Measurements from ENCODE around the gene C5orf22. TPM values are rescaled to one million over a fixed set of nuclear protein-coding genes. Genes with fewer than 3 reads are reported as not detected.

The C5orf22 gene
- total RNA-seq, 2 donors from 2014 or later = 15.5 to 16.6 TPM

GRCh38 chr5:31502506-31502905 is 29.6 kb upstream of the C5orf22 start:
- Histone ChIP-seq H3K4me1 (no peaks in the 10 kb centered on the region), H3K27me3 (no peaks in the 10 kb centered on the region), H3K27ac (no peak overlapping the region), H3K9me3 (no peaks in the 10 kb centered on the region), H3K36me3 (replicated peaks in 1 of 2; ENCODE audit: insufficient read depth in 1 of 2, low read depth in 2 of 2) (peaks cover 0 to 19% of the 10 kb centered on the region in 2 donors), H3K4me3 (no peak overlapping the region)
- DNase-seq (no peak), ATAC-seq (no peak)
- TF ChIP-seq CTCF (IDR thresholded peaks at IDR 0.05) = no peak
- no peak for TF ChIP-seq POLR2A (IDR thresholded peaks at IDR 0.05)
- intact Hi-C loops (cut with DNase I) = no loop called here
- 93 to 96% methylated on average over 4 of the region's 4 CpGs for WGBS, 2 donors

- DNase-seq (no peak), ATAC-seq (no peak)
- H3K9me3 ChIP-seq = no peaks in the 10 kb centered on the region
- H3K4me3 ChIP-seq = no peak overlapping the region
- H3K27ac ChIP-seq = no peak overlapping the region
- TF ChIP-seq POLR2A (IDR thresholded peaks at IDR 0.05) (no peak), CTCF (IDR thresholded peaks at IDR 0.05) (no peak)
- WGBS, 2 donors = 82 to 89% methylated on average over 10 of the region's 10 CpGs
- H3K36me3 ChIP-seq (replicated peaks in 1 of 2; ENCODE audit: insufficient read depth in 1 of 2, low read depth in 2 of 2) = peaks cover 0 to 26% of the 10 kb centered on the region in 2 donors
- no peaks in the 10 kb centered on the region for H3K27me3 ChIP-seq
- intact Hi-C loops (cut with DNase I) = no loop called here
- no peaks in the 10 kb centered on the region for H3K4me1 ChIP-seq
Measured at GRCh38 chr5:31504529-31504928, 27.6 kb upstream of the C5orf22 start.

DNA sequence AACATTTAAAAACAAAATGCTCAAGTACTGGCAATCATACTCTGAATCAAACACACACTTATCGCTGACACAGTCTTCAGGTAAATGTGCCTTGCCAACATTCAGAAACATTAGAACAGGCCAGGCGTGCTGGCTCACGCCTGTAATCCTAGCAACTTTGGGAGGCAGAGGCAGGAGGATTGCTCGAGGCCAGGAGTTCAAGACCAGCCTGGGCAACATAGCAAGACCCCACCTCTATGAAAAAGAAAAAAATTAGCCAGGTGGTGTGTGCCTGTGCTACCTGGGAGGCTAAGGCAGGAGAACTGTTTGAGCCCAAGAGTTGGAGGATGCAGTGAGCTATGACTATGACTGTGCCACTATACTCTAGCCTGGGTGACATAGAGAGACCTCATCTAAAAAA is 20.8 kb upstream of the C5orf22 start:
- TF ChIP-seq CTCF (IDR thresholded peaks at IDR 0.05) (no peak), POLR2A (IDR thresholded peaks at IDR 0.05) (no peak)
- no peaks in the 10 kb centered on the region for H3K27me3 ChIP-seq
- no peaks in the 10 kb centered on the region for H3K4me1 ChIP-seq
- WGBS, 2 donors = 95 to 99% methylated on average over 4 of the region's 4 CpGs
- no peak overlapping the region for H3K4me3 ChIP-seq
- no peaks in the 10 kb centered on the region for H3K9me3 ChIP-seq
- peaks cover 20 to 44% of the 10 kb centered on the region in 2 donors for H3K36me3 ChIP-seq (replicated peaks in 1 of 2; ENCODE audit: insufficient read depth in 1 of 2, low read depth in 2 of 2)
- no peak overlapping the region for H3K27ac ChIP-seq
- no peak for ATAC-seq
- intact Hi-C loops (cut with DNase I) = no loop called here
- no peak for DNase-seq

DNA sequence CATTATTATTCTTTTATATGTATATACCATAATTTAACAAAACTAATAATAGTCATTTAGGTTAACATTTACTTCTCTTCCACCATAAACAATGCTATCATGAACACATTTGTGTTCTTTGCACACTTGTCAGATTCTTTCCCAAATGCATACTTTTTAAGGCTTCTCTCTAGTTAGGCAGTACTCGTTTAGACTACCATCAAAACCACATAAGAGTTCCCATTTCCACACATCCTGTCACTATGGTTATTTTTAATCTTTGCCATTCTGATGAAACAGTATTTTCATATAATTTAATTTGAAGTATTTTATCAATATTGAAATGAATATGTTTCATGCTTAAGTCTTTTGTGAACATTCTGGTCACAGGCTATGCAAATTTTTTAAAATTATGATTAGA is 15.3 kb upstream of the C5orf22 start:
- Histone ChIP-seq H3K27ac (no peak overlapping the region), H3K4me3 (no peak overlapping the region), H3K9me3 (no peaks in the 10 kb centered on the region), H3K4me1 (no peaks in the 10 kb centered on the region), H3K27me3 (no peaks in the 10 kb centered on the region), H3K36me3 (replicated peaks in 1 of 2; ENCODE audit: insufficient read depth in 1 of 2, low read depth in 2 of 2) (peaks cover 12 to 30% of the 10 kb centered on the region in 2 donors)
- intact Hi-C loops (cut with DNase I) = no loop called here
- DNase-seq = no peak
- no peak for ATAC-seq
- WGBS, 2 donors = 61 to 81% methylated on average over 1 of the region's 1 CpG
- TF ChIP-seq POLR2A (IDR thresholded peaks at IDR 0.05) (no peak), CTCF (IDR thresholded peaks at IDR 0.05) (no peak)

GRCh38 chr5:31523041-31523440 is 9.1 kb upstream of the C5orf22 start:
- ATAC-seq (no peak), DNase-seq (no peak)
- Histone ChIP-seq H3K36me3 (replicated peaks in 1 of 2; ENCODE audit: insufficient read depth in 1 of 2, low read depth in 2 of 2) (peaks cover 0 to 17% of the 10 kb centered on the region in 2 donors), H3K27ac (no peak overlapping the region), H3K9me3 (no peaks in the 10 kb centered on the region), H3K4me3 (no peak overlapping the region), H3K27me3 (no peaks in the 10 kb centered on the region), H3K4me1 (no peaks in the 10 kb centered on the region)
- intact Hi-C loops (cut with DNase I) = no loop called here
- TF ChIP-seq POLR2A (IDR thresholded peaks at IDR 0.05) (no peak), CTCF (IDR thresholded peaks at IDR 0.05) (no peak)
- whole genome bisulfite sequencing, 2 donors = 91 to 98% methylated on average over 4 of the region's 4 CpGs
